Measurements from ENCODE around the gene GRM4.

Gene GRM4

DNA sequence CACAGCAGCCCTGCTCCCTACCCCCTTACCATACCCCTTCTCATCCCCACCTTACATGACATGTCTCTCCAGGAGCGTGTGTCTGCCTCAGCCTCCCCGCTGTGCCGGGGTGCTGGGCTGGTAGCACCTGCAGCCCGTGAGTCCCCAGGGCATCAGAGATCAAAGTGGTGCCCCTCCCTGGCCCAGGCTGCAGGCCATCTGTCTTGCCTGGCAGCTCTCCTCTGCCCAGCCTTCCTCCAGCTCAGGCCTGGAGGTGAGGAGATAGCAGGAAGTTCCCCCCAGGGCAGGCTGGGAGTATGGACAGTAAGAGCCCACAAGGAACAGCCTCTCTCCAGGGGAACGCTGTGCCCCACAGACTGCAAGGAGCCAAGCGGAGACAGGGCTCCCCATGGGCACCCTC is 35.3 kb downstream of the GRM4 start:
- TF ChIP-seq, protein P1, sequence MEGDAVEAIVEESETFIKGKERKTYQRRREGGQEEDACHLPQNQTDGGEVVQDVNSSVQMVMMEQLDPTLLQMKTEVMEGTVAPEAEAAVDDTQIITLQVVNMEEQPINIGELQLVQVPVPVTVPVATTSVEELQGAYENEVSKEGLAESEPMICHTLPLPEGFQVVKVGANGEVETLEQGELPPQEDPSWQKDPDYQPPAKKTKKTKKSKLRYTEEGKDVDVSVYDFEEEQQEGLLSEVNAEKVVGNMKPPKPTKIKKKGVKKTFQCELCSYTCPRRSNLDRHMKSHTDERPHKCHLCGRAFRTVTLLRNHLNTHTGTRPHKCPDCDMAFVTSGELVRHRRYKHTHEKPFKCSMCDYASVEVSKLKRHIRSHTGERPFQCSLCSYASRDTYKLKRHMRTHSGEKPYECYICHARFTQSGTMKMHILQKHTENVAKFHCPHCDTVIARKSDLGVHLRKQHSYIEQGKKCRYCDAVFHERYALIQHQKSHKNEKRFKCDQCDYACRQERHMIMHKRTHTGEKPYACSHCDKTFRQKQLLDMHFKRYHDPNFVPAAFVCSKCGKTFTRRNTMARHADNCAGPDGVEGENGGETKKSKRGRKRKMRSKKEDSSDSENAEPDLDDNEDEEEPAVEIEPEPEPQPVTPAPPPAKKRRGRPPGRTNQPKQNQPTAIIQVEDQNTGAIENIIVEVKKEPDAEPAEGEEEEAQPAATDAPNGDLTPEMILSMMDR (IDR thresholded peaks at IDR 0.05; ENCODE audit: low read depth, low read length), result no peak
- DNase-seq (ENCODE audit: low read depth in 2 of 2), result no peak
- no peak overlapping the region for H3K4me3 ChIP-seq (replicated peaks in 1 of 2; ENCODE audit: low read depth in 2 of 2, low read length in 2 of 2)

DNA sequence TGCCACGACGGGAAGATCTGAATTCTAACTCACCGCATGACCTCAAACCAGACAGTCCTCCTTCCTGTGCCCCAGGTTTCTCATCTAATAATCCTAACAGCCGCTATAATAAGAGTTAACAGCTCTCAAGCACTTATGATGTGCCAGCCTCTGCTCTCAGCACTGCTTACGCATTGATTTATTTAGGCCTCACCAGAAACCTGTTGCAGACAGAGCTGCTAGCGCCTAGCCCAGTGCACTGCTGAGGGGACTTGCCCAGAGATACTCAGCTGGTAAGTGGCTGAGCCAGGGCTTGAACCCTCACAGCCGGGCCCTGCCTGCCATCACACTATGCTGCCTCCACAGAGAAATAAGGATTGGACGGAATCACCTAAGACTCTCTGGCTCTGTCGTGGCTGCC is 37.7 kb downstream of the GRM4 start:
- H3K4me3 ChIP-seq (replicated peaks in 1 of 2; ENCODE audit: low read depth in 2 of 2, low read length in 2 of 2), result no peak overlapping the region
- DNase-seq (ENCODE audit: low read depth in 2 of 2), result no peak
- TF ChIP-seq, protein P1 (IDR thresholded peaks at IDR 0.05; ENCODE audit: low read depth, low read length), result no peak

DNA sequence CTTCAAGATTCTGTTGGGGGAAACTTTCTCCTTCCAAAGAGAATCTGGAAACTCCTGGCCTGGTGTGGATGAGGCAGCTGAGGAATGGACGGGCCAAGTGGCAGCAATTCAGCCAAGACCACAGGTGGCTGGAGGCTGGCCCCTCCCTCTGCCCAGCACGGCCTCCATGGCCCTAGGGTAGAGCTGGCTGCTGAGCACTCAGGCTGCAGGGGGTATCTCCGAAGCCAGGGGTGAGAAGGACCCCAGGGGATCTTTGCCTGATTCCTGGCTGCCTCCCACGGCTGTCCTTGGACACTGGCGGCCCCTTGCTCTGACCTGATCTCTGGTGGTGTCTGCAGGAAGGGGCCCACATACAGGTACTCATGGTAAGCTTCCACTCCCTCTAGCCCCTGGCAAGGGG is 39.0 kb downstream of the GRM4 start:
- H3K4me3 ChIP-seq (replicated peaks in 1 of 2; ENCODE audit: low read depth in 2 of 2, low read length in 2 of 2), result no peak overlapping the region
- TF ChIP-seq, protein P1 (IDR thresholded peaks at IDR 0.05; ENCODE audit: low read depth, low read length), result no peak
- no peak for DNase-seq (ENCODE audit: low read depth in 2 of 2)

DNA sequence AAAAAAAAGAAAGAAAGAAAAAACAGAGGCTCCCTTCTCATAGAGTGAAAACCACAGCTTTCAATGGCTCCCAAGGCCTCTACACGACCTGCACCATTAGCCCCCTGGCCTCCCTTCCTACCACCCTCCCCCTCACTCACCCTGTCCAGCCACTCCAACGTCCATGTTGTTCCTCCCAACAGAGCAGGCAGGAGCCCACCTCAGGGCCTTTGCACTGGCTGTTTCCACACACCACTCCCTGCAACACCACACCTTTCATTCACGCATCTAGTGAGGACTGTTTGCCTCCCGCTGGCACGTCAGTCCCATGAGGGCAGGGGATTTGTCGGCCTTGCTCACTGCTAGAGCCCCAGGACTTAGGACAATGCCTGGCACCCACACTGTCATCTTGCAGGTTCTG is 39.5 kb downstream of the GRM4 start:
- no peak for DNase-seq (ENCODE audit: low read depth in 2 of 2)
- TF ChIP-seq, protein P1 (IDR thresholded peaks at IDR 0.05; ENCODE audit: low read depth, low read length), result no peak
- H3K4me3 ChIP-seq (replicated peaks in 1 of 2; ENCODE audit: low read depth in 2 of 2, low read length in 2 of 2), result no peak overlapping the region

DNA sequence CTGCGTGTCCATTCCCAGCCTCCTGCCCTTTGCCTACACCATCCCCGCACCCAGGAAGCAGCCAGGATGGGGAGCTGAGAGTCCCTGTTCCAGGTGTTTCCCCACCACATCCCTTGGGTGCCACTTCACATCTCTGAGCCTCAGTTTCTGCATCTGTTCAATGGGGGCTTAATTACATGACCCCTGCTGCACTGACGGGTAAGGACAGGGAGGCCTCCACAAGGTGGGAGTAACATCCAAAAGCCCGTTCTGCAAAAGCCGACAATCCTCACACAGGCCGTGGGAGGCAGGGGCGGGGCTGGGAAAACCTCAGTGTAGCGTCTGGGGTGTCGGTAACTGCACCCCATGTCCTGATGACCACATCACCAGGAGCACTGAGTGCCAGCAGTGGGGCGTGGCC is 41.3 kb downstream of the GRM4 start:
- DNase-seq (ENCODE audit: low read depth in 2 of 2), result no peak
- TF ChIP-seq, protein P1 (IDR thresholded peaks at IDR 0.05; ENCODE audit: low read depth, low read length), result no peak
- H3K4me3 ChIP-seq (replicated peaks in 1 of 2; ENCODE audit: low read depth in 2 of 2, low read length in 2 of 2), result no peak overlapping the region

DNA sequence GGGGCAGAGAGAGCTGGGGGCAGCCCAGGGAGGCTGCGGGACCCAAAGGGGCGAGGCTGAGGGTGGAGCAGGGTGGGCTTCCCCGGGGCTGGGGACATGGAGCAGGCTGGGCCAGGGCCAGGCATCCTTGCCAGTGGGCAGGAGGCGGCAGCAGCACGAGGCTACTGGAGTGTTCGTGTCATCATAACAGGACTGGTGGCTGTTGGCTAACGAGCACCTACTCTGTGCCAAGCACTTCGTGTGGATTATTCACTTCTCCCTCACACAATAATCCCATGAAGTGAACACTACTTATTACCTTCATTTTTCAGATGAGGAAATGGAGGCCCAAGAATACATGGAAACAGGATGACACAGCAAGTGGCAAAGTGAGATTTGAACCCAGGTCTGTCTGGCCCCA is 41.7 kb downstream of the GRM4 start:
- DNase-seq (ENCODE audit: low read depth in 2 of 2), result no peak
- TF ChIP-seq, protein P1 (IDR thresholded peaks at IDR 0.05; ENCODE audit: low read depth, low read length), result no peak
- no peak overlapping the region for H3K4me3 ChIP-seq (replicated peaks in 1 of 2; ENCODE audit: low read depth in 2 of 2, low read length in 2 of 2)

DNA sequence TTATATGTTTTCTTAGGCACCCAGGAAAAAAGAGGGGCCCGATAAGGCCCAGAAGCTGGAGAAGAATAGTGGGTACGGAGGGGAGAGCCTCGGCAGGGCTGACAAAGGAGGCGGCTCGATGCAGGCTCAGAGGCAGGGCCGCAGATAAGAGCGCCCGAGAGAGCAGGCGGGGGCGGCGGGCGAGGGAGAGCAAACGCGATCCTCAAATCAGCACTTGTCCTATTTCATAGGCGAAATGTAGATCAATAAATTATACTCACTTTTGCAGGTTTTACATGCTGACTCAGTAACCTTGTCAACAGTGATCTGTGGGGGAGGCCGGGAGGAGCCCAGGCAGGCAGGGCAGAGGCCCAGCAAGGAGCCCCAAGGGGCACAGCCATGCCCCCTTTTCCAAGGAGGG is 42.6 kb downstream of the GRM4 start:
- TF ChIP-seq, protein P1 (IDR thresholded peaks at IDR 0.05; ENCODE audit: low read depth, low read length), result no peak
- no peak for DNase-seq (ENCODE audit: low read depth in 2 of 2)
- no peak overlapping the region for H3K4me3 ChIP-seq (replicated peaks in 1 of 2; ENCODE audit: low read depth in 2 of 2, low read length in 2 of 2)

Measured in cardiac fibroblast (primary cell).